OCI-LY1 (cell line): ENCODE data around the gene CDC42BPA.

Experiments used
- H2AFZ ChIP-seq: fragments of 200-600 bp; sonication (generic), shearing (Covaris generic); 2 replicates; pipeline ENCODE4 v1.6.0; 2014; ENCODE audit warnings: antibody characterized with exemption, mild to moderate bottlenecking, low read length
- H3F3A ChIP-seq: fragments of 200-600 bp; sonication (generic), shearing (Covaris generic); 2 replicates; pipeline ENCODE4 v1.6.0; 2014; ENCODE audit warnings: mild to moderate bottlenecking, antibody characterized with exemption, low read length, moderate library complexity; ENCODE audit not compliant: insufficient read depth
- H3K27ac ChIP-seq: fragments of 200-600 bp; sonication (generic); 2 replicates; pipeline ENCODE4 v1.5.1; 2014; ENCODE audit warnings: low read length, mixed run types, mild to moderate bottlenecking, low read depth; ENCODE audit not compliant: poor library complexity, severe bottlenecking
- H3K27me3 ChIP-seq: fragments of 200-600 bp; sonication (generic); 2 replicates; pipeline ENCODE4 v1.6.0; 2014; ENCODE audit warnings: antibody characterized with exemption, mild to moderate bottlenecking, low read length, moderate library complexity; ENCODE audit not compliant: insufficient read depth
- H3K36me3 ChIP-seq: fragments of 200-600 bp; sonication (generic); 2 replicates; pipeline ENCODE4 v1.6.1; 2014; ENCODE audit warnings: mild to moderate bottlenecking, antibody characterized with exemption, low read length, moderate library complexity, mixed read lengths; ENCODE audit not compliant: insufficient read depth
- H3K4me1 ChIP-seq: fragments of 200-600 bp; sonication (generic); 2 replicates; pipeline ENCODE4 v1.5.1; 2014; ENCODE audit warnings: mild to moderate bottlenecking, low read length, moderate library complexity; ENCODE audit not compliant: insufficient read depth, severe bottlenecking
- H3K4me2 ChIP-seq: fragments of 200-600 bp; sonication (generic), shearing (Covaris generic); 2 replicates; pipeline ENCODE4 v1.6.1; 2014; ENCODE audit warnings: low read length
- H3K4me3 ChIP-seq: fragments of 200-600 bp; sonication (generic); 2 replicates; pipeline ENCODE4 v1.5.1; 2014; ENCODE audit warnings: low read length, low read depth, mild to moderate bottlenecking, mixed read lengths; ENCODE audit not compliant: poor library complexity, severe bottlenecking
- H3K79me2 ChIP-seq: fragments of 200-600 bp; shearing (Covaris generic); 2 replicates; pipeline ENCODE4 v1.6.1; 2016; ENCODE audit warnings: mixed run types, low read length, mixed read lengths; ENCODE audit not compliant: insufficient read depth
- H3K9ac ChIP-seq: fragments of 200-600 bp; sonication (generic), shearing (Covaris generic); 2 replicates; pipeline ENCODE4 v1.6.1; 2014; ENCODE audit warnings: mild to moderate bottlenecking, low read length, mixed read lengths
- H3K9me2 ChIP-seq: fragments of 200-600 bp; sonication (generic), shearing (Covaris generic); 2 replicates; pipeline ENCODE4 v1.6.1; 2014; ENCODE audit warnings: low read depth, mild to moderate bottlenecking, low read length, mixed read lengths
- H3K9me3 ChIP-seq: fragments of 200-600 bp; shearing (Covaris generic); 2 replicates; pipeline ENCODE4 v1.6.1; 2014; ENCODE audit warnings: low read length, mixed read lengths
- H4K20me1 ChIP-seq: fragments of 200-600 bp; sonication (generic), shearing (Covaris generic); 2 replicates; pipeline ENCODE4 v1.6.0; 2016; ENCODE audit warnings: mild to moderate bottlenecking, low read length; ENCODE audit not compliant: insufficient read depth
- CTCF ChIP-seq: fragments of 200-600 bp; sonication (generic), shearing (Covaris generic); IDR thresholded peaks from 2 replicates; pipeline ENCODE4 v1.5.1; 2017; ENCODE audit warnings: mild to moderate bottlenecking, antibody characterized with exemption, low read length, moderate library complexity, mixed read lengths
- EZH2 ChIP-seq: fragments of 200-600 bp; sonication (generic), shearing (Covaris generic); IDR thresholded peaks from 2 replicates; pipeline ENCODE4 v1.8.0; 2017; ENCODE audit warnings: borderline replicate concordance, mixed run types, mild to moderate bottlenecking, antibody characterized with exemption, low read length, moderate library complexity, mixed read lengths

The CDC42BPA gene

DNA sequence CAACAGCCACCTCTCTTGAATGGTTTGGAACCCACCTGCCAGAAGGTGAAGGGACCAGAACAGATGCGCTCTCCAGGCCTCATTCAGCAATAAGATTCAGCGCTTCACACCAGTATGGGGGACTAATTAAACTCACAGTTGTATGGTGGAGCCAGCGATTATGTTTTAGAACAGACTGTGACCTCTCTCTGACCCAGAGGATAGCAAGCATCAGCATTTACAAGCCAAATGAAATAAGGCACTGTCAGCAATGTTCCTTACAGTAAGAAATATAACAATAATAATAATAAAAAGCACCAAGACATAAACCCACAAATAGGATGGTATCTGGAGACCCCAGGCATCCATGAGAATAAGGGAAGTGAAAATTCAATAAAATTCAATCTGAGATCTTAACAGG, 6.9 kb upstream of the CDC42BPA start:
- Histone ChIP-seq H3K4me2 (no peak overlapping the region), H2AFZ (no peak overlapping the region), H3K9me2 (no peaks in the 10 kb centered on the region), H3K27me3 (peaks cover 5% of the 10 kb centered on the region; the same call in 1 of the 2 replicates), H3K4me3 (no peak overlapping the region), H3K27ac (no peak overlapping the region), H3K36me3 (no peaks in the 10 kb centered on the region), H3K4me1 (no peaks in the 10 kb centered on the region), H3K79me2 (no peaks in the 10 kb centered on the region), H3K9me3 (no peaks in the 10 kb centered on the region), H3K9ac (no peak overlapping the region), H4K20me1 (no peaks in the 10 kb centered on the region), H3F3A (no peaks in the 10 kb centered on the region)
- TF ChIP-seq CTCF (no peak), EZH2 (no peak)

DNA sequence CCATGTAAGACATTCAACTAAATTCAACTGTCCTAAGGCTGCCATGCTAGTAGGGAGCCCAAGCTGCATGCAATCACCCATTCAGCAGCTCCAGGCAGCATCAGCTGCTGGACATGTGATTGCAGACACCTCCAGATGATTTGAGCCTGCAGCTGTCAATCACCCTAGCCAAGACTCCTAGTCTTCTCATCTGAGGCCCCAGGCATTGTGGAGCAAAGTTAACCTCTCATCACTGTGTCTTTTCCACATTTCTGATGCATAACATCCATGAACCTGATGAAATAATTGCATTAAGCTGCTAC, 5.6 kb upstream of the CDC42BPA start:
- no peak overlapping the region for H3K27ac ChIP-seq
- H3K9me2 ChIP-seq = no peaks in the 10 kb centered on the region
- H3K4me1 ChIP-seq = no peaks in the 10 kb centered on the region
- H2AFZ ChIP-seq = no peak overlapping the region
- peaks cover 5% of the 10 kb centered on the region; the same call in 1 of the 2 replicates for H3K27me3 ChIP-seq
- H3K4me2 ChIP-seq = no peak overlapping the region
- H3K79me2 ChIP-seq = no peaks in the 10 kb centered on the region
- H3K36me3 ChIP-seq = no peaks in the 10 kb centered on the region
- no peak for TF ChIP-seq EZH2
- no peak for TF ChIP-seq CTCF
- no peaks in the 10 kb centered on the region for H3K9me3 ChIP-seq
- H3K9ac ChIP-seq = no peak overlapping the region
- no peaks in the 10 kb centered on the region for H4K20me1 ChIP-seq
- no peaks in the 10 kb centered on the region for H3F3A ChIP-seq
- no peak overlapping the region for H3K4me3 ChIP-seq

GRCh38 chr1:227323171-227323966, 5.1 kb upstream of the CDC42BPA start:
- H3K27me3 ChIP-seq = peaks cover 5% of the 10 kb centered on the region; the same call in 1 of the 2 replicates
- TF ChIP-seq CTCF (no peak), EZH2 (no peak)
- no peak overlapping the region for H3K4me2 ChIP-seq

More at GRCh38 chr1:227323171-227323966, 5.1 kb upstream of the CDC42BPA start:
- Histone ChIP-seq H3K27ac (no peak overlapping the region), H3F3A (no peaks in the 10 kb centered on the region), H3K9me2 (no peaks in the 10 kb centered on the region), H3K79me2 (no peaks in the 10 kb centered on the region), H3K4me3 (no peak overlapping the region), H3K9ac (no peak overlapping the region), H3K9me3 (no peaks in the 10 kb centered on the region), H3K36me3 (no peaks in the 10 kb centered on the region), H4K20me1 (no peaks in the 10 kb centered on the region), H3K4me1 (no peaks in the 10 kb centered on the region), H2AFZ (no peak overlapping the region)
